NCI-H2107 treated with DMSO at 0.1 percent for 48 hours (cell line): ENCODE data around the gene TRAF3IP1.
A peak's percentile ranks its signal among the peaks of the same experiment; 100 is the strongest.

Experiments used
- DNase-seq: peaks from one replicate; lab custom pipeline; 2025; ENCODE audit not compliant: unreplicated experiment; lab: John Stamatoyannopoulos, UW

The TRAF3IP1 gene

DNA sequence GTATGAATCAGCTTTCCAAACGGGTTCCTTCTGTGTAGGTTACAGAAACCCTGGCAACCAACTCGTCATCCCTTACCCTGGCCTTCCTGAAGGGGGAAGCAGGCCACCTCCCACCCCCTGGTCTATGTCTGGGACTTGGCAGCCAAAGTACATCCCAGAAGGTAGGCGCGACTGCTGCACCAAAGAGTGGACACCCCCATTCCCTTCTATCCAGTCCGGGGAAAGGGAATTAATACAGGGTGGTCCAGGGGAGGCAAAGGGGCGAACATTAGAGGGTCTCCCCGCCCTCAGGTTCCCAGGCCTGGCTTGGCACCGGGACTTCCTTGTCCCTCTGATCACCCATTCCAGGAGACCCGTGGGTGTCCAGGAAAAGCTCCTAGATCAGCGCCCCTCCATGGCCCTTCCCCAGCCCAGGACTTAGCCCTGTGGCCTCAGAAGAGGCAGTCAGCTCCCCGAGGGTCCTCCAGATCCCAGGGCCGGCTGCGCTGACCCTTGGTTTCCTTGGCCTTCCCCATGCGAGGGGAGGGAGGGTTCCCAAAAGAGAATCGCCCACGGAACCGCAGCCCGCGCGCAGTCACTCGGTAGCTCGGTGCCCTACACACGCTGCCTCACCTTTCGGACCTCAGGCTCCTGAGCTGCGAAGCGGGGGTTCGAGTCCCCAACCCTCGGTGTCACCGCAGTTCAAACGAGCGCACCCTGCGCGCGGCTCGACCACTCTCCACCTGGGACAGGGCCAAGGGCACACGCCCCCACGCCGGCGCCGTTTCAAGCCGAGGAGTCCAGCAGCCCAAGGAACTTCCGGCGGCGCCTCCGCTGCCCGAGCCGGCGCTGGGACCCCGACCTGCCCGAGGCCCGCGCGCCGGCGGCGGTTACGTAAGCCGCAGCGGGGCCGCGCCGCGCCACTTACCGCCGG lies 32.3 kb upstream of the TRAF3IP1 start, which contains the start of gene PER2:
Gene PER2 (minus strand): TSS at position 874 of the 913 bp plus-strand sequence. CDS start 10,674 bp downstream, outside the sequence.
- DNase-seq: peak; percentile 53

DNA sequence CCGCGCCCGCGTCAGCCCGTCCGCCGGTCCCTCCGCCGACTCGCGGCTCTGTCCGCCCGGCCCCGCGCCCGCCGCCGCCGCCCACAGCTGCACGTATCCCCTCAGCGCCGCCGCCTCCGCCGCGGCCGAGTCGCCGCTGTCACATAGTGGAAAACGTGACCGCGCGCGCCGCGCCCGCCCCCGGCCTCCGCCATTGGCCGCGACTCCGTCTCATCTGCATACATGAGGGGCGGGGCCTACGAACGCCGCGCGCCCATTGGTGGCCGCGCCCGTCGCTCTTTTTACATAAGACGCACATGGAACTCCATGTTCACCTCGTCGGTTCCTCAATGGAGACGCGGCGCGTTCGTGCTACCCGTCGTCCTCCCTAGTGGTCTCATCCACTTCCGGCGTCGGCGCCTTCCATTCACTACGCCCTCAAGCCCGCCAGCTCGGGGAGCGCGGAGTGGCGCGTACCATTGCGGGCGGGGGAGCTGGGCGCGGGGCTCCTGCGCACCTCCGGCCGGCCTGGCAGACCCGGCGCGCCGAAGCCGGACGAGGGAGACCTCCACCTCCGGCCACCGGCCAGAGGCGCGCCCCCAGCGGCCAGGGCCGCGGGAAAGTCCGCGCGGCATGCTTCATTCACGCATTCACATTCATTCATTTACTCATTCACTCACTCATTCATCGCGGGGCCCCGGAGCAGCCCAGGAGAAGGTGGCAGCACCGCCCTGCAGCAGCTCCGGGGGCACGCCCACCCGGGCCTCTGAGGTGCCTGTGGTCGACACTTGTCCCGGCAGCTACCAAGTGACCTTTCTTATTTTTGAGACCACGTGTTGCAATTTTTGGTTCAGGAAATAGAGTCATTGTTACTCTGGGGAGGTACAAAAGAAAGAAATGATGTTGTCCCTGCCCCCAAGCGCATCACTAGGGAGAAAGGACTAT lies 31.4 kb upstream of the TRAF3IP1 start:
- DNase-seq: peak; percentile 86

DNA sequence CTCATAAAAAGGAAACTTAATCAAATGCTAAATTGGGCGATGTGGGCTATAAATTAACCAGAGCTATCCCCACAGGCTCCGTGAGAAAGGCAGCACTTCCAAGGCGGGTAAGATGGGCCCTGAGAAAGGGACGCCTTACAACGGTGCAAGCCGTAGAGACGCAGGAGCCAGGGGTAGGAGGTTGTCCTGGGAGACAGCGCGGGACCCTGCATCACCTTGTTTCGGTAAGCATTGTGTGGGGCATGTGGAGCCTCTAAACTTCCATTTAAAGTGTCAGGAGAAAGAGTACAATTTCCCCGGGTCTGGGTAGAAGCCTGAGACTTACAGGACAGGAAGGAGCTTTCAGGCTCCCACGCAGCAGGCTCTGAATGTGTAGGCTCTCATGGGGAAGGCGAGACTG lies 30.7 kb upstream of the TRAF3IP1 start:
- DNase-seq: no peak

DNA sequence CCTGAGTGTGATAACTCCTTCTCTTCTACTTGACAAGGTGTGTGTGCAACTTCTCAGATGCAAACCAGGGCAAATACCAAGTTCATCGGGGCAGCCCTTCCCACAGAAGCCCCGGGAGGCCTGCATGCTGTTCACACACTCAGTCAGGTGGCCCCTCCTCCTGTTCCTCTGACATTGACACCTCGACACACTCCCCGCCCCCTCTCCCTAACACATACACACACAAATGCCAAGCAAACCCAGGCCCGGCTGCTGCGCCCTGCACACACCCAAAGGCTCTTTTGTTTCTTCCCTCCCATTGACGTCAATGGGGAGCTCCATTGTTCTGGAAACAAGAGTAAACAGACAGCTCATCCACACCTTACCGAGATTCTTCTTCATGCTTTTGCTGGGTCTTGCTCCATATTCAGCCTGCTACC lies 30.2 kb upstream of the TRAF3IP1 start:
- peak; percentile 87 for DNase-seq

DNA sequence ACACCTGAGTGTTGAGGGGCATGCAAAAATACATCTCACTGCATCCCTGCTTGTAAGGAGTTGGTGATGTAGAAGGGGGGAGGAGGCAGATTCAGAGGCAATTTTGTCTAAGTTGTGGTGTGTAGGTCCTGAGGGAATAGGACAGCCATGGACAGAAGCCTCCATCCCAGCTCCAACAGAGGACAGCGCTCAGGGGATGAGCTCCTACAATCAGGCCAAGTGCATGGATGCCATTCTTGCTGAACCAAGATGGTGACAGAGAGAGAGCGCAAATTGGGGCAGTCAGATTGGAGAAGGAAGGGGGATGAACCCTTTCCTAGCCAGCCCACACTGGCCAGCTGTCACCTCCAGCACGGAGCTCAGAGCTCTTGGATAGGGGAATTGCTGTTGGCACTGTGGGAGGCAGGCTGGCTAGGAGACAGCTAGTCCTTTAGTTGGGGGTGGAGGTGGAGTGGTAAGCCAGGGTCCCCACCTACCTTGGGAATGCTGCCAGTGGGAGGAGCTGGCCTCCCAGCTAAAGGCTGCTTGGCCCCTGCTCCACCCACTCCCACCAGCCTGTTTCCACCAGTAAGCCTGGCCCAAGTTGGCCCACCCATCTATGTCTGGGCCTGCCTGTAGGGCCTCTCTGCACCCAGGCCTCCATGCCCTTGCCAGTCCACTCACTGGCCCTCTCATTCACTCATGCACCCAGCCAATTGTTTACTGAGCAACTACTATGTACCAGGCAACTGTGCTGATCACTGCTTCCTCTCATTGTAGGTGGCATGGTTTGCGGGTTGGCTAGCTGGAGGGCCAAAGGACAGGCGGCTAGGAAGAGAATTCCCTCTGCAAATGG lies 29.4 kb upstream of the TRAF3IP1 start:
- no peak for DNase-seq

DNA sequence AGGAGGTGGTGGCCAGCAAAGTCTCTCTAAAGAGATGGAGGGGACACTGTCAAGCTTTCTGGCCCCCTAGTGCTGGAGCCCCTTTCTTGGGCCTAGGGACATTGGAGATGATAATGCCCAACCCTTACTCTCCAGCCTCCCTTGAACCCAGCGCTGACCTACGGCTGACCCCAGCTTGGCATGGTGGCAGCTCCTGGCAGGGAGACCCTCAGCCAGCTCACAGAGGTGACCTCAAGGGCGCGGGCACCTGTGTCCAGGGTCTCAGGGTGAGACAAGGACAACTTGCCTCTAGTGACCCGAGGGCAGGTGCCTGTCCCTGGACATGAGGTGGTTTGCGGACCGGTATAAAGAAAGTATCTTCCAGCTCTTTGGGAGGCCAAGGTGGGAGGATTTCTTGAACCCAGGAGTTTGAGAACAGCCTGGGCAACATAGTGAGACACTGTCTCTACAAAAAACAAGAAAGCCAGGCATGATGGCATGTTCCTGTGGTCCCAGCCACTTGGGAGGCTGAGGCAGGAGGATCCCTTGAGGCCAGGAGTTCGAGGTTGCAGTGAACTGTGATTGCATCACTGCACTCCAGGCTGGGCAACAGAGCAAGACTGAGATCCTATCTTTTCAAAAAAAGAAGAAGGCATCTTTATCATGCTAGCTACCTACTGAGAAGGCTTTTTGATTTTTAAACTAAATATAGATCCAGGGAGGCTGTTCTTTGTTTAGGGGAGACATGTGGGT lies 28.6 kb upstream of the TRAF3IP1 start:
- DNase-seq: no peak

DNA sequence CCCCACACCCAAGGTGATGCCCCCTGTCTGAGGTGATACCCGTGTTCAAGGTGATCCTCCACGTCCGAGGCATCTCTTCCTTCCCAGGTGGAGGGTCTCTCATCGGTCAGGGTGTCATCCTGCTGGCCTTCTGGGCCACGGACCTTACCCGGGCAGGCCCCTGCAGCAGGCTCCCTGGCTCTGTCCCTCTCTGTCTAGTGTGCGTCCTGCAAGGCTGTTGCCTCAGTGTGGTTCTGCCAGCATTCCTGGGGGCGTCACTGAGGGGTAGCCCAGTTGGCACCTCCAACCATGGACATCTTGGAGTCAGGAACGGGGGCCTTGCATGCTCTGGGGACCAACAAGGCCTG lies 26.3 kb upstream of the TRAF3IP1 start:
- no peak for DNase-seq

DNA sequence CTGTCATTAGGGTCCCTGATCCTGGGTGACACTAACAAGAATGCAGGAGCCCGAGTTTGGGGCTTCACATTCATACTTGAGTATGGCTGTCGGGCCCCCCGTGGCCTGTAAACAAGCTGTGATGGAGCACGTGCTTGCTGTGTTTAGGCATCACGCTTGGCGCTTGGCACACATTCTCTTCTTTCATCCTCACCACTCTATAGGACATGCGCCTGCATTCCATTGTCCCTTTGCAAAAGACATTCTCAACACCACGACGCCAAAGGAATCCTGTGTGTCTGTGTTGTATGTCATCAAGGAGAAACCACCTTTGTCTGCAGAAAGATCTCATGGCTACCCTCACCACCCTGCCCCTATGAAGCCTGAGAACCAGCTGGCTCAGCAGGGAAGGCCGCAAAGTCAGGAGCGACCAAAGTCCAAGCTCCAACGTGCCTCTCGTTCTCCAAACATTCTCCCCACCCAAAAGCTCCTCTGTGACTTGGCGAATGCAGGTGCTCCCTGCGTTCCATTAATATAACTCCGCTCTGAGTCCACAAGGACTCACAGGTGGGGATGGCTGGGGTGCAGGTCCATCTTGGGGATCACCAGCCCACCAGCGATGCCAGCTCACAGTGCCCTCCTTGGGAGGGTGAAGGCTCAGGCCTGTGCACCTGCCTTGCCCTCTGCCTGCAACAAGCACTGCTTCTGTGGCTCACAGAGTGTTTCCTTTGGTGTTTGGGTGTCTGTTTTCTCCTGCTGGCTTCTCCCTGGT lies 25.8 kb upstream of the TRAF3IP1 start:
- no peak for DNase-seq

DNA sequence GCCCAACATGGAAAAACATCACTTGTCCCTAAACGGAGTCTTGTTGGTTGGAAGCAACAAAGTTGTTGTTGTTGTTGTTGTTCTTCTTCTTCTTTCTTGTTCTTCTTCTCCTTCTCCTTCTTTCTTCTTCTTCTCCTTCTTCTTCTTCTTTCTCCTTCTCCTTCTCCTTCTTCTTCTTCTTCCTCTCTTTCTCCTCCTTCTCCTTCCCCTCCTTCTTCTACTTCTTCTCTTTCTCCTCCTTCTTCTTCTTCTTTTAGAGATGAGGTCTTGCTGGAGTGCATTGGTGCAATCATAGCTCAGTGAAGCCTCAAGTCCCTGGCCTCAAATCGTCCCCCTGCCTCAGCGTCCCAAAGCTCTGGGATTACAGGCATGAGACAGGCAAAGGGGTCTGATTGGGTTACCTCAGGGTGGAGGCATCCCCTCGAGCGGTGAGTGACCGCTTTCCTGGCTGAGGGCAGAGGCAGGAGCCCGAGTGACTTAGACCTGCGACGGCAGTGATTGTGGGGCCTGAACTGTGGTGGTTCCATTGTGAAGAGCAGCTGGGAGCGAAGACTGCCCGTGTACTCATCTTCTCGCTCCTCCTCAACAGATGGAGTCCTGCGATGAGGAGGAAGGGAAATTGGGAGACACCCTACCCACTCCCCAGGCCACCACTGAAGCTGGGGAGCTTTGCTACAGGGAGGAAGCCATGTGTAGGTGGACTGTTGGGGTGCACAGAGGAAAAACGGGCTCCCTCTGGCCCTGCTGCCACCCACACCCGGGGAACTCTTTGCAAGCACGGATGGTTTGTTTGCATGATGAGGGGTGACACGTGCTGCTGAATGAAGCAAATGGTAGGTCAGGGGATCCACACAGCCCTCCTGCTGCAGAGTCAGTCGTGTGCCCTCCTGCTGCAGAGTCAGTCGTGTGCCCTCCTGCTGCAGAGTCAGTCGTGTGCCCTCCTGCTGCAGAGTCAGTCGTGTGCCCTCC lies 24.9 kb upstream of the TRAF3IP1 start:
- DNase-seq: no peak

DNA sequence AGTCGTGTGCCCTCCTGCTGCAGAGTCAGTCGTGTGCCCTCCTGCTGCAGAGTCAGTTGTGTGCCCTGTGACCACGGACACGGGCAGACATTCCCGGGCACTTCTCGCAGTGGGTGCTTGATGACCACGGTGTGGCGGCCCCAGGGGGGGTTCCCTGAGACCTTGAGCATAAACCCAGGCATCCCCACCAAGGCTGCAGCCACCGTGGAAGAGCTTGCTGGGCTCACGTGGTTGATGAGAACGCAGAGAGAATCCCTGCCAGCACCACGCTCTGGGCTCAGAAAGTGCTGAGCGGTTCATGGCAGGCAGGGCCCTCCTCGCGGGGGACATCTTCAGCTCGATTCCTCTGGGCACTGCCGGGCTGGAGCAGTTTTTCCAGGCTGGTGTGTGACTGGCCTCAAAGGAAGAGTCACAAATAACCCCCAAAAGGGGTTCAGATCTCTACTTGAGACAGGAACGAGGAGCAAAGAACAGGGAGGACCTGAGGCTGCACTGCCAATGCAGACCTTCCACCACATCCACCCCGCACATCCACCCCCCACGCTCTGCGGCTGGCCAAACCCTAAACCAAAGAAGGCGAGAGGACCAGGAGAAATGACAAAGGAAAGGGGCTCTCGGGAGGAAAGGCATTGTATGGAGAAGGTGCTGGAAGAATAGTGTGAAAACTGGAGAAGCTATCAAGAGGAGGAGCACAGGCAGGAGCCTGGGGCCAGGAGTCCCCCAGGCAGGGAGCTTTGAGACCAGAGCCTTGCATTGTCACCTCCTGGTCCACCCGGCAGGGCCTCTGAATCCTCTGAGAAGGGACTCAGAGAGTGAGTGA lies 23.5 kb upstream of the TRAF3IP1 start:
- no peak for DNase-seq

DNA sequence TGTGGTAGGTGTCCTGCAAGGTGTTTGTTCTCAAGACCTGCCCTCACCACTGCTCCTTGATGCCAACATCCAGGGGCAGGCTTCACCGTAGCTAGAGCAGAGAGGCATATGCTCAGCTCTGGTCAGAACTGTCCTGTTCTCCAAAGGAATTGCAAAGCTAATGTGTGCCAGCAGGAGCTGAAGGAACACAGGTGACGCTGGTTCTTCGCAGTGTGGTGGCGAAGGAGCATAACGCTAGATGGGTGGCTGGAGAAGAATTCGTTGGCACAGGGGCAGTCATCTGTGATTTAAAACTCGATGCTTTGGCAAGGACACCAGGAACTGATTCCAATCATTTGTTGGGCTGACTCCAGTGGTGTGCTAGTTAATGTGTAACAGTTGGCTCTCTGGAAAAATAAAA lies 20.5 kb upstream of the TRAF3IP1 start:
- DNase-seq: no peak

DNA sequence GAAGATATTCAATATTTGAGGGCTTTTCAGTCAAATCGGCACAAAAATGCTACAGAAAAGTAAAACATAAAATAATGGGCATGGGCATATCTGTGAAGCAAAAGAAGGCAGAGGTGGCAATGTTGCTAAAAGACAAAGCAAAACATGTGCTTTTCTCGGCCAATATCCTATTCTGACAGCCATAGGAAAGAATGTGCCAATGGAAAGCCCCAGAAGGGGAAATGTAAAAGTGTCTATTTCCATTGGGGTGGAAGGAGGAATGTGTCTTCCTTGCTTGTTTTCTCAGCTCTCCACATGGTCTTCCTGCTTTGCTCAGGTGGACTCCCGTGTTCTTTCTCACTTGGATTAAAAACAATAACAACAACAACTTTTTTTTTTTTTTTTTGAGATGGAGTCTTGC lies 18.2 kb upstream of the TRAF3IP1 start:
- DNase-seq: no peak

DNA sequence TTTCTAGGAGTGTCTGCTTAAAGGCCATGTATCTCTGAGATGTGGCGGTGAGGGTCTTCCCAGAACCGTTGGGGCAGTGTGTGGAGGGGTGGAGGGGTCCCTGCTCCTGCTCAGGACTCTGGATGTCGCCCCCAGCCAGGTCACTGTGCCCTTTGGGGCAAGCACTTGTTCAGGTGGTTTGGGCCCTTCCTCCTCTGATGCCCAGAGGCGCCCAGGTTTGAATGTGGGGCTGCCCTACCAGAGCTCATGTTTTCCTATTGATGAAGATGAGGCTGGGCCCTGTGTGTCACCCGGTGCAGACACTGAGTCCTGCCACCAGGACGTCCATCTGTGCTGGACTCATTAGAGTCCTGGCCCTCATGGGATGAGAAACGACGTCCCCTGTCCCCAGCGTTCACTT lies 17.6 kb upstream of the TRAF3IP1 start:
- DNase-seq: no peak

DNA sequence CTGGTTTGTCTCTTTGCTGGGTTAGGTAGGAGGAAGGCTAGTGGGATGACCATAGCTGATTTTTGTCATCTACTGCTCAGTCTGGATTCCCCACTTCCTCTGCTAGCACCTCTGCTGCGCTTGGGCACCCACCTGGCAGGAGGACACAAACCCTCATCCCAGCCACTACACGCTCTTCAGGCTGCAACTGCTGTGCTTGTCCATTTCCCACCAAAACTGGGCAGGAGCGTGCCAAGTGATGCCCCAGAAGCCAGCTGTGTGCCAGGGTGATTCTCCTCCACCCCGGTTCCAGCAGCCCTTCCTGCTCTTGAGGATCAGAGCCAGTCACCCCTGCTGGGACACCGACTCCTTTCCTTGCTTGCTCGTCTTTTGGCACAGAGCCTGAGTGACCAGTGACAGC lies 16.2 kb upstream of the TRAF3IP1 start:
- no peak for DNase-seq

DNA sequence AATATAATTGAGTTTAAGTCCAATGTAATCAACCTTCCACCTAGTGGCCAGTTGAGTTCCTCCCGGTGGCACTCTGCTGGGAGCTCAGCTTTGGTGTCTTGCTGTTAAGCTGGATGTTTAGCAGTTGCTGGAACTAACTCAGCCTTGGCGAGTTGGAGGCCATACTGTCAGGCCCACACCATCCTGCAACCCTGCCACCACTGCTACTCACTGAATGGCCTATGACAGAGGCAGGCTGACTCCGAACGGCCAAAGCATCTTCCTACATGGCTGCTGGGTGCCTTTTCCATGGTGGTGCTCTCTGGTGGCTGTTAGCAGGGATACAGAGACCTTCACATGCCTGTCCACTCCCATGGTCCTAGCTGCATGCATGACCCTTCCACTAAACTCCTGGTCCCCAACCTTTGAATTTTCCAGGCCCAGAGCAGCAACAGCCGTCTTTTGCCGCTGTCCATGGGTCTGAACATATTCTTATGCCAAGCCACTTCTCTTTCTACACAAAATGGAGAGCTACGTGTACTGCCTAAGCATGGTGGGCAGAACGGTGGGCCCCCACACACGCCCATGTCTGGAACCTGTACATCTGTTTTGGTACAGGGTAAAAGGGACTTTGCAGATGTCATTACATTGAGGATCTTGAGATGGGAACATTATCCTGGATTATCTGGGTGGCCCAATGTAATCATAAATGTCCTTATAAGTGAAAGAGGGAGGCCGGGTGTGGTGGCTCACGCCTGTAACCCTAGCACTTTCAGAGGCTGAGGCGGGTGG lies 15.0 kb upstream of the TRAF3IP1 start:
- DNase-seq: no peak

DNA sequence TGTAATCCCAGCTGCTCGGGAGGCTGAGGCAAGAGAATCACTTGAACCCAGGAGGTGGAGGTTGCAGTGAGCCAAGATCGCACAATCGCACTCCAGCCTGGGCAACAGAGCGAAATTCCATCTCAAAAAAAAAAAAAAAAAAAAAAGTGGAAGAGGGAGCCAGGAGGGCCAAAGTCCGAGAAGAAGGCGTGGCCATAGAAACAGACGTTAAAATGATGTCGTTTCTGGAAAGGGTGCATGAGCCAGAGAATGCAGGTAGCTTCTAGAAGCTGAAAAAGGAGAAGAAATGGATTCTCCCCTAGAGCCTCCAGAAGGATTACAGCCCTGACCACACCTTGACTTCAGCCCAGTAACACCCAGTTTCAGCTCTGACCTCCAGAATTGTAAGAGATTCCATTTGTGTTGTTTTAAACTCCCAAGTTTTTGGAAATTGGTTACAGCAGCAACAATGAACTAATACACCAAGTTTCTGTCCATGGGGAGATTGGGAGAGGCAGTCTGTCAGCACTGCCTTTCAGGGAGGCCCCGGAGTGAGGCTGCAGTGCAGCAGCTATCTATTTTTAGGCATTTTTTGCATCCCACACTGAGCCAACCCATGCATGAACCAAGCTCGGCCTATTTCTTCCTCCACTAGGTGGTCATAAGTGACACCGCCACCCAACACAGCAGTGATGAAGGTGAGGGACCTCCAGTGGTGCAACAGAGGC lies 14.2 kb upstream of the TRAF3IP1 start:
- DNase-seq: no peak
